Measurements from ENCODE around the gene ZFAND2B. TPM values are rescaled to one million over a fixed set of nuclear protein-coding genes. Genes with fewer than 3 reads are reported as not detected.
A peak's percentile ranks its signal among the peaks of the same experiment; 100 is the strongest.

Gene ZFAND2B, protein sequence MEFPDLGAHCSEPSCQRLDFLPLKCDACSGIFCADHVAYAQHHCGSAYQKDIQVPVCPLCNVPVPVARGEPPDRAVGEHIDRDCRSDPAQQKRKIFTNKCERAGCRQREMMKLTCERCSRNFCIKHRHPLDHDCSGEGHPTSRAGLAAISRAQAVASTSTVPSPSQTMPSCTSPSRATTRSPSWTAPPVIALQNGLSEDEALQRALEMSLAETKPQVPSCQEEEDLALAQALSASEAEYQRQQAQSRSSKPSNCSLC
- polyA plus RNA-seq (2013, experiment 1 of 2; ENCODE audit: insufficient read length): 40.0 TPM
- 23.4 TPM for polyA plus RNA-seq (2013, experiment 2 of 2; ENCODE audit: insufficient read length)

DNA sequence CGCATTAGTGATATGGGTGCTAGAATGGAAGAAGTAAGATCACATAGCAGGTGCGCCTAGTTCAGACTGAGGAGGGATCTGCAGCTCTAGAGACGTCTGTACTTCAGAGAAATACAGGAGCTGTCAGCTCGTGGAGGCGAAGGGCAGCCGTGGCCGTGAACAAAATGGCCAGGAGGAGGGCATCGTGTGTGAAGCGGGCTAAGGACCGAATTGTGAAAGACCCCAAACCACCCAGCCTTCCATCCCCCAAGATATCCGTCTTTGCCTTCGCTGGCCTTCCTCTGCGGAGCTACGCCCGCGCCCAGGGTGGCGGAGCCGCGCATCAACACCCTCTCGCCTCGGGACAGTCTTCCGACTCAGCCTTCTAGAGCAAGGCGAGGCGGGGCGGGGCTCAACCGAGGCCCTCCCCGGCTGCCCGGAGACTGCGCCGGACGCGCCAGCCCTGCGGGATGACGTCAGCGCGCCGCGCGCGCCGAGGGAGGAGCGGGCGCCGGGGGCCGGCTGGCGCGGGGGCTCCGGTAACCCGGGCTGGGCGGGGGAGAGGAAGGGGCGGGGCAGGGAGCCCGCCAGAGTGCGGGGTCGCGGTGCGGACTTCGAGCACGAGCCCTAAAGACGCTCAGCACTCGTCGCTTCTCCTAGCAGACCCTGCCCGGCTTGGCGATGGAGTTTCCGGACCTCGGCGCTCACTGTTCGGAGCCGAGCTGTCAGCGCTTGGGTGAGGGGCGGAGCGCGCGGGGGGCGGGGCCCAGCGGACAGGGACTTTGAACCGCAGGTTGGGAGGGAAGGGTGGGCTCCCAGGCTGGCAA lies at the start of gene ZFAND2B:
Gene ZFAND2B (plus strand): TSS at position 455 of the 806 bp plus-strand sequence. CDS start 206 bp downstream, at position 661.
- peak; percentile 93 for DNase-seq

- no peak for DNase-seq
Observed at GRCh38 chr2:219157396-219157795, 49.2 kb upstream of the ZFAND2B start.

DNA sequence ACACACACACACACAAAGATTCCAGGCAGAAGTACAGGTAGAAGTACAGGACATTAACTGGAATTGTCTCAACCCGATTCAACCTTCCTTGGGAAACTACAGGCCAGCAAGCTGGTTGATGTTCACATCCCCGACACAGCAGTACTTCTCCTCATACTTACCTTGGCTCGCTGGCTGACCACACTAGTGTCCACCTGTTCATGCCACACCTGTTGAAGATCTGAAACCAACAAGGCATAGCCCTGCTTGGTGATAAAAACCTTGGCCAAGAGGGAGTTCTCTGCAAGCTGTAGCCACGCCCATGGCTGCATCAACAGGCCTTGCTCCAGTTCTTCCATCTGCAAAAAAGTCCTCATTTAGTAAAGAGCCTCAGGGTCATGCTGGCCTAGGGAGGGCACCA lies 48.6 kb upstream of the ZFAND2B start:
- DNase-seq: no peak

DNA sequence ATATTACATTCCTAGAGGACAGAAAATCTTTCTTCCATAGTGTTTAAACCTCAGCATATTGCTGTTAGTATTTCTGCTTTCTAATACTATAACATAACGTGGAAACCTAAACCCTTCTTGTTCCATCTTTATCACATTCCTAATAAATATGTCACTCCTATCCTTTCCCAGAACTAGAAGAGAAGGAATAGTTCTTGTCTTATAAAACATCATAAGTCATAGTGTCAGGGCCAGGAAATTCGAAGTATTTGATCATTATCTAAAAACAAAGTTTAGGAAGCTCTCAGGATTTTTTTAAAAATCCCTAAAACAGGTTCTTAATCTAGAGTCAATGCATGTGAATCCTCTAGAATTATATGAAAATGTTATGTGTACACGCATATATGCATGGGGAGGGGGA lies 48.0 kb upstream of the ZFAND2B start:
- peak; percentile 76 for DNase-seq

GRCh38 chr2:219159771-219160185 lies 46.8 kb upstream of the ZFAND2B start:
- peak; percentile 6 for DNase-seq

GRCh38 chr2:219160186-219161017 lies 46.2 kb upstream of the ZFAND2B start, which contains the start of gene NHEJ1:
Gene NHEJ1 (minus strand): TSS chr2:219160815. CDS start chr2:219158362, 2,453 bp downstream.
- peak; percentile 92 for DNase-seq

DNA sequence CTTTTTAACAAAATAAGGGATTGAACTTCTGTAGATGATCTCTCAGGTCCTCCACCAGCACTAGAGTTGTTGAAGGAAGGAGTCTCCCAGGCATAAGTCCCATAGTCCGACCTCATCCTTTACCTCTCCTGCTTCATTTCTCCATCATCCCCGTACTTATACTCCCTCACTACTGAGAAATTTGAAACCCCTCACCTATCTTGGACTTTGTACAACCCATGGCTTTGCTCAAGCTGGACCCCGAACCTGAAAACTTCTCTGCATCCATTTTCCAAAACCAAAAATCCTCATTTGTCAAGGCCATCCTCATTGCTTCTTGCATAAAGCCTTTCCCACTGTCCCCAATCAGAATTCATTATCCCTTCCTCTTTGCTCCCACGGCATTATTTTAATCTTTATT lies 45.5 kb upstream of the ZFAND2B start:
- no peak for DNase-seq

- no peak for DNase-seq
Observed at GRCh38 chr2:219163156-219163555, 43.4 kb upstream of the ZFAND2B start.

DNA sequence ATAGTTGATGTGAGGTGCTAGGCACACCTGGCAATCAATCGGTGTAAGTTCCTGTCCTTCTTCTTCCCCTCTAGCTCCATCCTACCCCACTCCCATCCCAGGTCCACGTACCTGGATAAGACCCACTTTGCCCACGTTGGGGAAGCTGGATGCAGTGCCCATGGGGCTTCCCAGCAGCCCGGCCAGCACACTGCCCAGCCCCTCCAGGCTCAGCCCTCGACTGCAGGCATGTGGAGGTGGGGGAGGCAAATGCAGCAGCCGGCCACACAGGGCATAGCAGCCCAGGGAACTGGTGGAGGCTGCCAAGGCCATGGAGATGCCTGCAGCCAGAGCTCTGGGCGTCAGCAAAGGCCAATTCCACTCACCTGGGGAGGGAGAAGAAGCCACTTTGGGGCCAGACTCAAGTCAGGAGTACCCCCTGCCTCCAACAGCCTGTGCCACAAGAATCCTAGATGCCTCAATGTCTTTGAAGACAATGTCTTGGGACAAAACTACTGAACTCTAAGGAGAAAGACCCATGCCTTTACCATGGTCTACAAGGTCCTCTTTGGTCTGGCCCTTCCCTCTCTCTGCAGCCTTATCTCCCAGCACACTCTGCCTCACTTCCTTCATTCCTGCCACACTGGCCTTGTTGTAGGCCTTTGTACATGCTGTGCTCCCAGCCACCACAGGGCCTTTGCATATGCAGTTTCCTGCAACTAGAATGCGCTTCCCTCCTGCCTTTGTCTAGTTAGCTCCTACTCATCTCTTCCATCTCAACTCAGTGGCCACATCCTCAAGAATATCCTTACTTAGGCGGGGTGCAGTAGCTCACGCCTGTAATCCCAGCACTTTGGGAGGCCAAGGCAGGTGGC lies 41.3 kb upstream of the ZFAND2B start:
- no peak for DNase-seq

DNA sequence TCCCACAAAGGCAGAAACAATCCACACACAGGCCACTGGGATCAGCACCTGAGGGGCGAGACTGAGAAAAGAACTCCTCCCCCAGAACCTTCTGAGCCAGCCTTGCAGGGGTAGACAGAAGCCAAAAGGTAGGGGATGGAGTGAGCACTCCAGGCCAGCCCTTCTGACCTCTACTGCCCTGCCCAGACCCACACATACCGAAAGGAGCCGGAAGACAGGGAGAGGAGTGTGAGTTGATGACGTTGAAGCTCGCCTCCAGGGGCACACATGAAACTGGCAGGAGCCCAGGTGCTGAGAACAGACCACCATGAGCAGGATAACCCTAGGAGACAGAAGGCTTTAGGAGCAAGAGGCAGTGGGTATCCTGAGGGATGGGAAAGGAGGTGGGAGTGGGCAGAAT lies 38.6 kb upstream of the ZFAND2B start:
- DNase-seq: no peak

DNA sequence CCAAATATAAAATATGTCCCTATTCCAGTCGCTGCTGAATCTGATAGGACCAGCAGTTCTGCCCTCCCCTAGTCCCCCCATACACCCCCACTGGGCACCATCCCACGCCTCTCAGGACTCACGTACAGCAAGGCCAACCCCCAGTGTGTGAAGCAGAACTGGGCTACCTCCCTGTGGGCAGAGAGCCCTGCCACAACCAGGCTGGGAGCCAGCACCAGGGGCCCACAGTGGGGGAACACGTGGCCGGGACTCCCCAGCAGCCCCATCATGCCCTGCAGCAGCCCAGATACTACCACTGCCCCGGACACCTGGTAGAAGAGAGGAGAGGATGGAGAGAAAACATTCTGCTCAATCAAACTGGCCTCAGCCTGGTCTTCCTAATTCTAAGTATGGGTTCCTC lies 38.1 kb upstream of the ZFAND2B start:
- DNase-seq: no peak

DNA sequence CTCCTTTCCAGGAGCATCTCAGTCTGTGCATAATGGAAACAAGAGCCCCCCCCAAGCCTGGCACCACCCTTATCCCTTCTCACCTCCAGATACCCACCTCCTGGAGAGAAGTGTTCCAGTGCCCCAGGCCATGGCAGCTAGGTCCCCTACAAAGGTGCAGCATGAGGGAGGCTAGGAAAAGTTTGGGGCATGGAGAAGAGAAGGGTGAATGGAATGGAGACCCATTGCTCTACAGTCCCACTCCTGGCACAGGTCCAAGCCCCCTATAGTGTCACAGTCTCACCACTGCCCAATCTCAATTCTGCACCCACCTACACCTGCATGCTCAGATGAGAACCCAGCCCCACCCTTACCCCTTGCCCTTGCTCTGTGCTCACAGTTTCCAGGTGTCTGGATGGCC lies 37.6 kb upstream of the ZFAND2B start:
- DNase-seq: no peak

- DNase-seq: no peak
Observed at GRCh38 chr2:219169930-219170654, 36.5 kb upstream of the ZFAND2B start, which contains the start of gene SLC23A3. Gene SLC23A3 (minus strand): TSS chr2:219170029. CDS start chr2:219169984, 45 bp downstream.

GRCh38 chr2:219171231-219171651 lies 35.3 kb upstream of the ZFAND2B start:
- DNase-seq: peak; percentile 89

DNA sequence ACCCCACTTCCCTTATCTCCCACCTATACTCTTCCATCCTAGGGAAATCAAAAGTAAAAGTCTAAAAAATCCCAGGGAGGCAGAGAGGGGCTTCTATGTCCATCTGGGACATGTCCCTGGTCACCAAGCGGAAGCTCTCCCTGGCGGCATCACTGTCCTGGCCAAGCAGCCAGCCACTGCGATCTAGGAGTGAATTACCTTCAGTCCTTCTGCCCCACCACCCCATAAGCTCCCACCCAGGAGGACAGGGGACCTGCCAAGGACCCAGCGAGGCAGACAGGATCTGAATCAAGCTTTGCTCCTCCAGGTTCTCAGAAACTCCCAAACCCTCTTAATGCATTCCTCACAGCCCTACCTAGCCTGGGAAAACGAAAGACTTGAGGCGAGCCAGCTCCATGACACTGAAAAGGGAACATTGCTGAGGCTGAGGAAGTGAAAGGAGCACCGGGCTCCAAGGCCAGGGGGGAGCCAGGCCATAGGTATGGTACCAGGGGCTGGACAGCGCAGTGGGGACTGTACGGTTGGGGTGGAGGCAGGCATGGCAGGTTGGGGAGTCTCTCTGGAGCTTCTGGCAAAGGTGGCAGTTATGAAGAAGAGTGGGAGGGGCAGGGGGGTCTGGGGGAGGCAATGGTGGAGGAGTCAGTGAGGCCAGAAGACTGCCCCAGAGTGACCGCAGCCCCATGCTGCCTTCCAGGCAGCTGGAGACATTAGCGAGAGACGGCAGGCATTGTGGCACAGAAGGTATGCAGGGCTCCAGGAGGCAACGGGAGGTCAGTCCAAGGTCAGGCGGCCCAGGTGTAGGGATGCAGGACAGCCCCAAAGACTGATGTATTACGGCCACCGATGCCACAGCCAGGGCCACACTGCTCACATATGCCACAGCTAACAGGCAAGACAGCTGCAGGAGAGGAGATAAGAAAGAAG lies 34.1 kb upstream of the ZFAND2B start:
- DNase-seq: no peak

- no peak for DNase-seq
Observed at GRCh38 chr2:219173176-219173575, 33.4 kb upstream of the ZFAND2B start.

DNA sequence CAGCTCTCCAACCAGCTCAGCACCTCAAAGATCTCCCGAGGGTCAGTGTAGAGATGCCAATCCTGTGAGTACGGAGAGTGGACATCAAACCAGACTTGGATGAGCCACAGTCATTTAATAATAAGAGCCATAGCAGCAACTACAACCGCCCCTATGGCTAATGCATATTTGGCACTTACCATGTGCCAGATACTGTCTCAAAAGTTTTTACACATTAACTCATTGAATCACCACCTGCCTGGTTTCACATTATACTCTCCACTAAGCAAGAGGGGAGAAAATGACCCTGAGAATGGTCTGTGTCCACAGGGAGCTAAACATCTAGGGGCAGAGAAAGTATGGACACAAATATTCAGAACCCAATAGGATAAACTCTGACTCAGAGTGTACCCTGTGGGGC lies 32.4 kb upstream of the ZFAND2B start:
- DNase-seq: no peak

DNA sequence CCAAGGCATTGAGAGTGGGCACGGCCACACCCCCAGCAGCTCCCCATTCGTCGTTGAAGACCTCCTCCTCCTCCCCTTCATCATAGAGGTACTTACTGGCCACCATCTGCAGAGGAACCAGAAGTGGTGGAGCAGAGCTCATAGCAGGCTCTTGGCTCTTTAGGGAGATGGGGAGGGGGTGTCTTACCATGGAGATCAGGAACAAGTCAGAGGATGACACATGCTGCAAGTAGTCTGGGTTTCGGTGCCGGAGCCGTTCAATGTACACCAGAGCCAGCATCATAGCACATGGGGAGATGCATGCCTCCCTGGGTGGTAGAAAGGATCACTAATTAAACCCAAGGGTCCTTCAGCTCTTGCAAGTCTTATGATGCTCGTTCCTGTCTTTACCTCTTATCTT lies 31.8 kb upstream of the ZFAND2B start:
- DNase-seq: no peak

- DNase-seq: no peak
Observed at GRCh38 chr2:219175486-219175885, 31.1 kb upstream of the ZFAND2B start.

All from fibroblast of skin of back (primary cell).